ENCODE data around the gene COPZ1. TPM values are rescaled to one million over a fixed set of nuclear protein-coding genes. Genes with fewer than 3 reads are reported as not detected.
A peak's percentile ranks its signal among the peaks of the same experiment; 100 is the strongest.

Gene COPZ1
- total and polyA plus RNA-seq, 9 of the 15 experiments (the other 6 are each of a cell fraction or from before 2014, with no cell fraction given), result 137 to 487 (median 233) TPM

DNA sequence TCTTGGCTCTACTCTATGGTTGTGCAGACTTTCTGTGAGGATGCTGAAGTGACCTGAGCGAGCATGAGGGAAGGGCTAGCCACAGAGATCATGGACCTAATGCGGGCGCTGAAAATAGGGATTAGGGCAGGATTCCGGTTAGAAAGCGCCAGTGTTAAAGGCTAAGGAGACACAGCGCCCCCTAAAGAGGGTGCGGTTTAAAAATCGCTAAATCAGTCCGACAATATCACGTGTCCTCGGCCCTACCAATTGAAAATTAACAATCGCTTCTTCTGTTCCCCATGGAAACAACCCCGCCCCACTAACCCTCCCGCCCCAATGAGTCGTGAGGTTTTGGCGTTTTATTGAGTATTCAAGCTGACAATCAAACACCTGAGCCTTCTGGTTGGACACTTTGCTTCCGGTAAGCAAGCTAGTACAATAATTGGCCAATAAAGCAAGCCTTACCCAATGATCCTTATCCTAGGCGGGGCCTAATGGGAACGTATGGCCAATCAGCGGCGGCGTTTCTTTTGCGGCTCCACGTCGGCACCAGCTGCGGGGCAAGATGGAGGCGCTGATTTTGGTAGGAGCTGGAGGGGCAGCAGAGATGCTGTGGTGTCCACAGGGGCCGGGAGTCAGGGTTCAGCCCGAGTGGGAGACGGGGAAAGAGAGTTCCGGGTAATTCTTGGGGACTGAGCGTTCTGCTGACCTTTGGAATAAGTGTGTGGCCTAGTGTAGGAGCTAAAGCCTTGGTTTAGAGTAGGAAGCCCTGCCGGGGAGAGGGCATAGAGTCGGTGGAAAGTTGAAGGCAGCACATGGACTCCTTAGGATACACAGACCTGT, at the start of gene COPZ1 (continued):
- TF ChIP-seq, protein P1, sequence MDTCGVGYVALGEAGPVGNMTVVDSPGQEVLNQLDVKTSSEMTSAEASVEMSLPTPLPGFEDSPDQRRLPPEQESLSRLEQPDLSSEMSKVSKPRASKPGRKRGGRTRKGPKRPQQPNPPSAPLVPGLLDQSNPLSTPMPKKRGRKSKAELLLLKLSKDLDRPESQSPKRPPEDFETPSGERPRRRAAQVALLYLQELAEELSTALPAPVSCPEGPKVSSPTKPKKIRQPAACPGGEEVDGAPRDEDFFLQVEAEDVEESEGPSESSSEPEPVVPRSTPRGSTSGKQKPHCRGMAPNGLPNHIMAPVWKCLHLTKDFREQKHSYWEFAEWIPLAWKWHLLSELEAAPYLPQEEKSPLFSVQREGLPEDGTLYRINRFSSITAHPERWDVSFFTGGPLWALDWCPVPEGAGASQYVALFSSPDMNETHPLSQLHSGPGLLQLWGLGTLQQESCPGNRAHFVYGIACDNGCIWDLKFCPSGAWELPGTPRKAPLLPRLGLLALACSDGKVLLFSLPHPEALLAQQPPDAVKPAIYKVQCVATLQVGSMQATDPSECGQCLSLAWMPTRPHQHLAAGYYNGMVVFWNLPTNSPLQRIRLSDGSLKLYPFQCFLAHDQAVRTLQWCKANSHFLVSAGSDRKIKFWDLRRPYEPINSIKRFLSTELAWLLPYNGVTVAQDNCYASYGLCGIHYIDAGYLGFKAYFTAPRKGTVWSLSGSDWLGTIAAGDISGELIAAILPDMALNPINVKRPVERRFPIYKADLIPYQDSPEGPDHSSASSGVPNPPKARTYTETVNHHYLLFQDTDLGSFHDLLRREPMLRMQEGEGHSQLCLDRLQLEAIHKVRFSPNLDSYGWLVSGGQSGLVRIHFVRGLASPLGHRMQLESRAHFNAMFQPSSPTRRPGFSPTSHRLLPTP (IDR thresholded peaks at IDR 0.05; ENCODE audit: borderline replicate concordance, extremely low read depth, insufficient read length), result no peak
- TF ChIP-seq DPF2 (IDR thresholded peaks at IDR 0.05), result 0 out of 2 replicates have a peak, but pooled peaks have one; percentile 5
- TF ChIP-seq SOX6 (IDR thresholded peaks at IDR 0.05), result peak; percentile 43; the same call in 1 of the 2 replicates
- TF ChIP-seq FIP1L1 (IDR thresholded peaks at IDR 0.05; ENCODE audit: low read depth, low read length, poor library complexity, severe bottlenecking), result no peak
- TF ChIP-seq SMAD1 (IDR thresholded peaks at IDR 0.05; ENCODE audit: low read depth, low read length, partially characterized antibody), result peak; percentile 85
- no peak; a peak in 1 of 4 replicates for TF ChIP-seq TRIM24 (IDR thresholded peaks at IDR 0.05)
- 0 out of 2 replicates have a peak, but pooled peaks have one; percentile 48 for TF ChIP-seq KLF6 (CRISPR knock-in tag; IDR thresholded peaks at IDR 0.05; ENCODE audit: borderline replicate concordance)
- peak; percentile 55 for TF ChIP-seq NFIC (IDR thresholded peaks at IDR 0.05)
- TF ChIP-seq ASH1L (IDR thresholded peaks at IDR 0.05; ENCODE audit: borderline replicate concordance, low read depth, partially characterized antibody), result peak; percentile 98
- 0 out of 2 replicates have a peak, but pooled peaks have one; percentile 41 for TF ChIP-seq MTA1 (IDR thresholded peaks at IDR 0.05; ENCODE audit: borderline replicate concordance)
- no peak for TF ChIP-seq ZBTB7A (IDR thresholded peaks at IDR 0.05; ENCODE audit: borderline replicate concordance, control insufficient read depth, low read depth, low read length)
- TF ChIP-seq ZBTB17 (CRISPR knock-in tag; IDR thresholded peaks at IDR 0.05), result 0 out of 2 replicates have a peak, but pooled peaks have one; percentile 51
- no peak for TF ChIP-seq ZNF431 (CRISPR knock-in tag; IDR thresholded peaks at IDR 0.05)
- TF ChIP-seq SIN3A (IDR thresholded peaks at IDR 0.05; ENCODE audit: borderline replicate concordance in 2 of 2, control insufficient read depth in 1 of 2, low read depth in 2 of 2, low read length in 2 of 2), result peak; percentile 58 to 82; a peak in 2 of 4 replicates
- no peak for TF ChIP-seq ZNF780A (CRISPR knock-in tag; IDR thresholded peaks at IDR 0.05)
- TF ChIP-seq ZNF583 (CRISPR knock-in tag; IDR thresholded peaks at IDR 0.05), result no peak
- TF ChIP-seq RBFOX2 (IDR thresholded peaks at IDR 0.05; ENCODE audit: low read depth, low read length), result peak; percentile 91
- no peak for TF ChIP-seq MECOM (CRISPR knock-in tag; IDR thresholded peaks at IDR 0.05)
- peak; percentile 21; the same call in 1 of the 2 replicates for TF ChIP-seq TAL1 (IDR thresholded peaks at IDR 0.05)
- TF ChIP-seq, protein P2, sequence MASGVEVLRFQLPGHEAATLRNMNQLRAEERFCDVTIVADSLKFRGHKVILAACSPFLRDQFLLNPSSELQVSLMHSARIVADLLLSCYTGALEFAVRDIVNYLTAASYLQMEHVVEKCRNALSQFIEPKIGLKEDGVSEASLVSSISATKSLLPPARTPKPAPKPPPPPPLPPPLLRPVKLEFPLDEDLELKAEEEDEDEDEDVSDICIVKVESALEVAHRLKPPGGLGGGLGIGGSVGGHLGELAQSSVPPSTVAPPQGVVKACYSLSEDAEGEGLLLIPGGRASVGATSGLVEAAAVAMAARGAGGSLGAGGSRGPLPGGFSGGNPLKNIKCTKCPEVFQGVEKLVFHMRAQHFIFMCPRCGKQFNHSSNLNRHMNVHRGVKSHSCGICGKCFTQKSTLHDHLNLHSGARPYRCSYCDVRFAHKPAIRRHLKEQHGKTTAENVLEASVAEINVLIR (CRISPR knock-in tag; IDR thresholded peaks at IDR 0.05), result peak; percentile 66
- TF ChIP-seq, protein P3, sequence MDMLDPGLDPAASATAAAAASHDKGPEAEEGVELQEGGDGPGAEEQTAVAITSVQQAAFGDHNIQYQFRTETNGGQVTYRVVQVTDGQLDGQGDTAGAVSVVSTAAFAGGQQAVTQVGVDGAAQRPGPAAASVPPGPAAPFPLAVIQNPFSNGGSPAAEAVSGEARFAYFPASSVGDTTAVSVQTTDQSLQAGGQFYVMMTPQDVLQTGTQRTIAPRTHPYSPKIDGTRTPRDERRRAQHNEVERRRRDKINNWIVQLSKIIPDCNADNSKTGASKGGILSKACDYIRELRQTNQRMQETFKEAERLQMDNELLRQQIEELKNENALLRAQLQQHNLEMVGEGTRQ (CRISPR knock-in tag; IDR thresholded peaks at IDR 0.05), result peak; percentile 93
- TF ChIP-seq TEAD4 (IDR thresholded peaks at IDR 0.05; ENCODE audit: low read length), result peak; percentile 13; the same call in 1 of the 2 replicates
- no peak for TF ChIP-seq TEAD4 (CRISPR knock-in tag; IDR thresholded peaks at IDR 0.05; ENCODE audit: borderline replicate concordance)
- peak; percentile 64; the same call in 1 of the 2 replicates for TF ChIP-seq FOXP1 (CRISPR knock-in tag; IDR thresholded peaks at IDR 0.05)
